ENCODE data around the gene KCNK4.

The KCNK4 gene

GRCh38 chr11:64276653-64277431, 14.3 kb upstream of the KCNK4 start:
- no peak overlapping the region for H3K9ac ChIP-seq (ENCODE audit: low read length)
- H3K36me3 ChIP-seq (ENCODE audit: control insufficient read depth, insufficient read depth, low read length, severe bottlenecking) = peaks cover 18% of the 10 kb centered on the region
- DNase-seq (ENCODE audit: low read depth) = no peak
- H3K4me1 ChIP-seq (ENCODE audit: control insufficient read depth, insufficient read depth, low read length) = peaks cover 7% of the 10 kb centered on the region
- no peaks in the 10 kb centered on the region for H3K27me3 ChIP-seq (replicated peaks; ENCODE audit: control insufficient read depth, insufficient read depth, low read length)
- no peaks in the 10 kb centered on the region for H3K9me3 ChIP-seq (ENCODE audit: control insufficient read depth, low read length)
- H3K4me3 ChIP-seq (ENCODE audit: low read length) = no peak overlapping the region

- H3K4me1 ChIP-seq (ENCODE audit: control insufficient read depth, insufficient read depth, low read length) = peaks cover 1% of the 10 kb centered on the region
- no peak overlapping the region for H3K4me3 ChIP-seq (ENCODE audit: low read length)
- no peak for DNase-seq (ENCODE audit: low read depth)
- H3K36me3 ChIP-seq (ENCODE audit: control insufficient read depth, insufficient read depth, low read length, severe bottlenecking) = peaks cover 22% of the 10 kb centered on the region
- H3K27me3 ChIP-seq (replicated peaks; ENCODE audit: control insufficient read depth, insufficient read depth, low read length) = no peaks in the 10 kb centered on the region
- no peaks in the 10 kb centered on the region for H3K9me3 ChIP-seq (ENCODE audit: control insufficient read depth, low read length)
- H3K9ac ChIP-seq (ENCODE audit: low read length) = no peak overlapping the region
Observed at GRCh38 chr11:64278576-64279190, 12.4 kb upstream of the KCNK4 start.

- Histone ChIP-seq H3K9ac (ENCODE audit: low read length) (no peak overlapping the region), H3K9me3 (ENCODE audit: control insufficient read depth, low read length) (no peaks in the 10 kb centered on the region), H3K4me1 (ENCODE audit: control insufficient read depth, insufficient read depth, low read length) (peaks cover 16% of the 10 kb centered on the region), H3K27me3 (replicated peaks; ENCODE audit: control insufficient read depth, insufficient read depth, low read length) (no peaks in the 10 kb centered on the region), H3K4me3 (ENCODE audit: low read length) (no peak overlapping the region), H3K36me3 (ENCODE audit: control insufficient read depth, insufficient read depth, low read length, severe bottlenecking) (peaks cover 10% of the 10 kb centered on the region)
- no peak for DNase-seq (ENCODE audit: low read depth)
Observed at GRCh38 chr11:64281957-64282770, 8.9 kb upstream of the KCNK4 start.

- H3K4me1 ChIP-seq (ENCODE audit: control insufficient read depth, insufficient read depth, low read length) = peaks cover 16% of the 10 kb centered on the region
- no peaks in the 10 kb centered on the region for H3K9me3 ChIP-seq (ENCODE audit: control insufficient read depth, low read length)
- no peaks in the 10 kb centered on the region for H3K27me3 ChIP-seq (replicated peaks; ENCODE audit: control insufficient read depth, insufficient read depth, low read length)
- DNase-seq (ENCODE audit: low read depth) = no peak
- H3K4me3 ChIP-seq (ENCODE audit: low read length) = no peak overlapping the region
- H3K36me3 ChIP-seq (ENCODE audit: control insufficient read depth, insufficient read depth, low read length, severe bottlenecking) = peaks cover 10% of the 10 kb centered on the region
- peak overlapping the region; percentile 96 for H3K9ac ChIP-seq (ENCODE audit: low read length)
Observed at GRCh38 chr11:64283092-64283491, 8.0 kb upstream of the KCNK4 start.

- peak; percentile 98 for DNase-seq (ENCODE audit: low read depth)
- Histone ChIP-seq H3K9me3 (ENCODE audit: control insufficient read depth, low read length) (no peaks in the 10 kb centered on the region), H3K36me3 (ENCODE audit: control insufficient read depth, insufficient read depth, low read length, severe bottlenecking) (peaks cover 4% of the 10 kb centered on the region), H3K4me3 (ENCODE audit: low read length) (peak within 1 kb of the TSS; percentile 91), H3K4me1 (ENCODE audit: control insufficient read depth, insufficient read depth, low read length) (peaks cover 16% of the 10 kb centered on the region), H3K27me3 (replicated peaks; ENCODE audit: control insufficient read depth, insufficient read depth, low read length) (no peaks in the 10 kb centered on the region), H3K9ac (ENCODE audit: low read length) (peak within 1 kb of the TSS; percentile 96)
Observed at GRCh38 chr11:64284048-64284961, 6.8 kb upstream of the KCNK4 start, which contains the start of gene BAD. Gene BAD, minus strand, starts transcription at chr11:64284665. Its CDS starts 297 bp downstream, at chr11:64284368.

- peak within 1 kb of the TSS; percentile 96 for H3K9ac ChIP-seq (ENCODE audit: low read length)
- DNase-seq (ENCODE audit: low read depth) = peak; percentile 89
Observed at GRCh38 chr11:64284962-64285884, 5.9 kb upstream of the KCNK4 start, which contains the start of gene GPR137. Gene GPR137, plus strand, starts transcription at chr11:64285848. Its CDS starts 677 bp downstream, at chr11:64286525.

GRCh38 chr11:64285885-64286800, 5.0 kb upstream of the KCNK4 start:
- DNase-seq (ENCODE audit: low read depth) = no peak
- peaks cover 16% of the 10 kb centered on the region for H3K4me1 ChIP-seq (ENCODE audit: control insufficient read depth, insufficient read depth, low read length)
- H3K4me3 ChIP-seq (ENCODE audit: low read length) = peak overlapping the region; percentile 91
- H3K9me3 ChIP-seq (ENCODE audit: control insufficient read depth, low read length) = no peaks in the 10 kb centered on the region
- H3K9ac ChIP-seq (ENCODE audit: low read length) = peak overlapping the region; percentile 96
- H3K27me3 ChIP-seq (replicated peaks; ENCODE audit: control insufficient read depth, insufficient read depth, low read length) = no peaks in the 10 kb centered on the region
- peaks cover 4% of the 10 kb centered on the region for H3K36me3 ChIP-seq (ENCODE audit: control insufficient read depth, insufficient read depth, low read length, severe bottlenecking)

More at GRCh38 chr11:64284962-64285884, 5.9 kb upstream of the KCNK4 start, which contains the start of gene GPR137:
- Histone ChIP-seq H3K36me3 (ENCODE audit: control insufficient read depth, insufficient read depth, low read length, severe bottlenecking) (peaks cover 4% of the 10 kb centered on the region), H3K9me3 (ENCODE audit: control insufficient read depth, low read length) (no peaks in the 10 kb centered on the region), H3K4me1 (ENCODE audit: control insufficient read depth, insufficient read depth, low read length) (peaks cover 16% of the 10 kb centered on the region), H3K4me3 (ENCODE audit: low read length) (peak within 1 kb of the TSS; percentile 91), H3K27me3 (replicated peaks; ENCODE audit: control insufficient read depth, insufficient read depth, low read length) (no peaks in the 10 kb centered on the region)

GRCh38 chr11:64286801-64287159, 4.3 kb upstream of the KCNK4 start:
- Histone ChIP-seq H3K9ac (ENCODE audit: low read length) (no peak overlapping the region), H3K36me3 (ENCODE audit: control insufficient read depth, insufficient read depth, low read length, severe bottlenecking) (peaks cover 4% of the 10 kb centered on the region), H3K4me1 (ENCODE audit: control insufficient read depth, insufficient read depth, low read length) (peaks cover 16% of the 10 kb centered on the region), H3K4me3 (ENCODE audit: low read length) (no peak overlapping the region), H3K27me3 (replicated peaks; ENCODE audit: control insufficient read depth, insufficient read depth, low read length) (no peaks in the 10 kb centered on the region), H3K9me3 (ENCODE audit: control insufficient read depth, low read length) (no peaks in the 10 kb centered on the region)
- DNase-seq (ENCODE audit: low read depth) = no peak

- DNase-seq (ENCODE audit: low read depth) = no peak
- Histone ChIP-seq H3K36me3 (ENCODE audit: control insufficient read depth, insufficient read depth, low read length, severe bottlenecking) (no peaks in the 10 kb centered on the region), H3K4me3 (ENCODE audit: low read length) (no peak overlapping the region), H3K9ac (ENCODE audit: low read length) (no peak overlapping the region), H3K27me3 (replicated peaks; ENCODE audit: control insufficient read depth, insufficient read depth, low read length) (peaks cover 5% of the 10 kb centered on the region), H3K9me3 (ENCODE audit: control insufficient read depth, low read length) (no peaks in the 10 kb centered on the region), H3K4me1 (ENCODE audit: control insufficient read depth, insufficient read depth, low read length) (peaks cover 16% of the 10 kb centered on the region)
Observed at GRCh38 chr11:64287676-64288352, 3.3 kb upstream of the KCNK4 start.
